ENCODE measurements around the gene CDK2.

CDK2 gene

DNA sequence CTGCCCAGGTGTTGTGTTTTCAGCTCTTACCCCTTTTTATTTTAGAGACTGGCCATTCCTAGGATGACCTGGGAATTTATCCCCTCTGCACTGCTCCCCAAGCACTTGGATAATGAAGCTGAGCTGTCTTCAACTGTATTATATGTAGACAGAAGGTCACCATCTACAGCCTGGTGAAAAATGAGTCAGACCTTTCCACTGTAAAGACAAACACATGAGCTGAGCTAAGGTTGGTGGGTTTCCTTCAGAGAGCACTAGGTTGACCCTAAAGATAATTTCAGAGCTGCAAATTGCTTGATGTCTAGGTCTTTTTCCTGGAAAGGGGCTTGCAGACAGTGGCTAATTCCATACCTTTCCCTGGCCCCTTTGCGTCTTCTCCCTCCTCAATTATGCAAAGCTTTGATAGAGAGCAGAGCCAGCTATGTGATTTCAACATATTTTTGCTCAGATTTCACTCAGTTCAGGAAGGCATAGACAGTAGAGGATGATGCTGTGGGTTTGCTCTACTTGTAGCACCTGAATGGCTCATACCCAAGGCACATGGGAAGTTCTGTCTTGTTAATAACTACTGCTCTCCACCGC, 45.0 kb downstream of the CDK2 start:
- DNase-seq (ENCODE audit: low read depth), result no peak

DNA sequence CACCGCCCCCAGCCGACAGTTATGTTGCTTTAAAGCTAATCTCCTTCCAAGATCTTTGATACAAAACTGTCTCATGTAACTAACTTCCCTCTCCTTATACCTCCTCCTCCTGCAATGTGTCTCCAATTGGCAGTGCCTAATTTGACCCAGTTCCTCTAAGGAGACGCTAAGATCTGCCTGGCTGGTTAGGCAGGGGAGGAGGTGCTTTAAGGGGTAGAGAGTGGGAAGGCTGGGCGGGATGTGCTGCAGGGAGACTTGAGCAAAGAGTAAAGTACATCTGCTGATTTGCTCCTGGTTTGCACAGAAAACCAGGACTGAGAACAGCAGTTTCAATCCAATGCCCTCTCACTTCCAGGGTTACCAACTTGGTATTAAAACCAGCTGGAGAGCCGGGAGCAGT, 46.9 kb downstream of the CDK2 start:
- no peak for DNase-seq (ENCODE audit: low read depth)

- DNase-seq (ENCODE audit: low read depth), result no peak
Observed at GRCh38 chr12:56014205-56014604, 47.6 kb downstream of the CDK2 start.

DNA sequence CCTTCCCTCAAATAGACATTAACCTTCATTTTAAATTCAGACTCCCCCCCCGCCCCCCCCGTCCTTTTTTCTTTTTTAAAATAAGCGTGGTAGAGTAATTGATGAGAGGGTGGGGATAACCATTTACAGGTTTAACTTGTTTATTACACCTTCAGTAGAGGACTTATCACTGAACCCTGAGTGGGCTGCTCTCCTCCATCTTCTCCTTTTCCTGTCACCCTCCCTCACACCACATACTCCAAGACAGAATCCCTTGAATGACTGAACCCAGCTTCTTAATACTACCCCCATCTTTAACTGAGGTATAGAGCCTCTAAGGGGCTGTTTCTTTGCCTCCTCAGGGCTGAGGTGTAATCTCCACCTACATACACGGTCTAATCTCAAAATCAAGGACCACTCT, 50.6 kb downstream of the CDK2 start:
- DNase-seq (ENCODE audit: low read depth), result no peak

DNA sequence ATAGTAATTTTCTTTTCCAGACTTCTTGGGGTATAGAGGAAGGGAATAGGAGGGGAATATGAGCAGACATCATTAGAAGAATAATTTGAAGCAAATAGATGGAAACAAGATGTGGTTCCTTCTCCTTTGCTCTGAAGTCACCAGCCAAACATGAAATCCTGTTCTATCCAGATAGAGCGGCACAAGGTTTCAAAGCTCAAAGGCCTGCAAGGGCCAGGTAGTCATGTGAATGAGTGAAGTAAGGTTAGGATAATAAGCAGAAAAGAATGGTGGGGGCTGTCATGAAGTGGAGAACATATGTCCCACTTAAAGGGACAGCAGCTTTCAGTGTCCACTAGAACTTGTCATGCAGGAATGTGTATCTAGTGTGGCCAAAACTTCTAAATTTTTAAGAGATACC, 51.7 kb downstream of the CDK2 start:
- DNase-seq (ENCODE audit: low read depth), result no peak

DNA sequence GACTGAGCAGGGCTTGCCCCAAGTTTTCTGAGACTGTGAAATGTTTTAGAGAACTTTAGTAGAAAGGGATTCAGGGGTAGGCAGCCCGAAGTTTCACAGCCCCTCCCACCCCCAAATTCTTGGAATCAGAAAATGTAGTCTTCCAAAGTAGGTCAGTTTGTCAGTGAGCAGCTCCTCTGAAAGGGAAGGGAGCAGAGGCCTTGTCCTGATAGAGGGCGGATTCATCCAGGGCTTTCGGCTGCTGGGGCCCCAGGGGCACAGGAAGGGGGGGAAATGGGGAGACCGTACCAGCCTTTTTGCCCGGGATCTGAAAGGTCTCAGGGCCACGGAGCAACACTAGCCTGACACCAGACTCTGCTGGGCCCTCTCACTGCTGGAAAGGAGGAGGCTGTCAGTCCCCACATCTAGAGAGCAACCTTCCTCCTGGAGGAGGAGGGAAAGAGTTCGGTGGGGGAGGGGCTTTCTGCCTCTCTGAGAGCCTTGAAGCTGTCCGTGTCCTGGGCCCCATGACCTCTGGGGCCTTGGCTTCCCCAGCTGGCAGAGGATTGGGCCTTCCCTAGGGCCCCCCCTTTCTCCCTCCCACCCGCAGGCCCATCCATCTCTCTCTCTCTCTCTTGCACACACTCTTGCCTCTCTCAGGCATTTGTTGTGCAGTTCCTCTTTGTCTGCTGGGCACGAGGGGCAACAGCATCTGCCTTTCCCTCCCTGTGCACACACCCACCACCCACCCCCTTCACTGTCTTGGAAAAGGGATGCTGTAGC, 54.0 kb downstream of the CDK2 start, which contains the start of gene IKZF4:
Gene IKZF4, plus strand, starts transcription at position 621 of the 762 bp plus-strand sequence. CDS start 451 bp downstream, outside the sequence.
- DNase-seq (ENCODE audit: low read depth), result no peak

DNA sequence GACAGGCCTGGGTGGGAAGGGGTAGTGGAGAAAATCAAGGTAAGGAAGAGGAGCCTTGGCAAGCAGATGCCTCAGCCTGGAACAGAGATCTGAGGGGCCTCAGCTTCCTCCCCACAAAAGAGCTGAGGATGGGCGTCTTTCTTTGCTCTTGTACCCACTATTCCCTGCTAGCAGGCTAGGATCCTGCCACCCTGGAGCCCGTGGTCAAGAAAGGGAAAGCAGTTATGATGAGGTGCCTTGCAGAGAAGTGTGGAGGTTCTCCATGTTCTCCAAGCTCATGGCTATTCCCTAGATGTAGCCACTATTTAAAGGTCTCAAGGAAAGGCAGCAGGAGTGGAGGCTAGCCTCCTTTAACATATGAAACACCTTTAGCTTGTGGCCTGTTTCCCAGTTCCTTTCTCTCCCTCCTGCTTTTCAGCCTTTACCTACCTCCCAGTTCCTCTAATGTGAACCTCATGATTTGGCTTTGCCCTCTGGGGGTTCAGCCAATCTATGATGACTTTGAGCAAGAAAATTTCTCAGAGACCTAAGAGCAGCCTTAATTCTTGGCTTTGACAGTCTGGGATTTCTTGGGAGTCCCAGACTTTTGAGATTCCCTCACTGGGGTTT, 55.4 kb downstream of the CDK2 start:
- DNase-seq (ENCODE audit: low read depth), result no peak

All from T follicular helper cell (primary cell).